GM19025 (cell line): Measurements from ENCODE around the gene PLEKHM1.
A peak's percentile ranks its signal among the peaks of the same experiment; 100 is the strongest.
"Not testable (repeated sequence)": the region's sequence is repeated elsewhere in the genome, so short reads cannot be mapped to it uniquely, and the experiment has no call there.

Experiments
- ATAC-seq: cut with Tn5 transposase; IDR thresholded peaks from one replicate; pipeline ENCODE4 v1.9.1; 2021; ENCODE audit warnings: mild to moderate bottlenecking, low read depth, moderate library complexity; ENCODE audit not compliant: unreplicated experiment

Gene PLEKHM1

GRCh38 chr17:45444301-45444700 lies 46.2 kb downstream of the PLEKHM1 start:
- not testable (repeated sequence) for ATAC-seq

GRCh38 chr17:45443371-45444260 lies 46.9 kb downstream of the PLEKHM1 start:
- ATAC-seq: not testable (repeated sequence)

GRCh38 chr17:45441526-45442310 lies 48.8 kb downstream of the PLEKHM1 start:
- no peak for ATAC-seq

- peak; percentile 63 for ATAC-seq
Measured at GRCh38 chr17:45440839-45441515, 49.5 kb downstream of the PLEKHM1 start.

GRCh38 chr17:45440161-45440778 lies 50.3 kb downstream of the PLEKHM1 start:
- no peak for ATAC-seq

GRCh38 chr17:45438931-45439610 lies 51.5 kb downstream of the PLEKHM1 start:
- no peak for ATAC-seq

- ATAC-seq: no peak
Measured at GRCh38 chr17:45437465-45438283, 52.8 kb downstream of the PLEKHM1 start.

GRCh38 chr17:45436625-45437464 lies 53.7 kb downstream of the PLEKHM1 start:
- no peak for ATAC-seq

GRCh38 chr17:45436161-45436560 lies 54.4 kb downstream of the PLEKHM1 start:
- ATAC-seq: no peak

- no peak for ATAC-seq
Measured at GRCh38 chr17:45435481-45435880, 55.0 kb downstream of the PLEKHM1 start.

- ATAC-seq: no peak
Measured at GRCh38 chr17:45433159-45433535, 57.4 kb downstream of the PLEKHM1 start.

GRCh38 chr17:45432405-45433158 lies 57.9 kb downstream of the PLEKHM1 start, which contains the start of gene ARHGAP27:
TSS of gene ARHGAP27 (minus strand) at chr17:45432870. CDS start at chr17:45430279, 2,591 bp downstream.
- ATAC-seq: no peak

GRCh38 chr17:45431531-45432404 lies 58.8 kb downstream of the PLEKHM1 start:
- peak; percentile 54 for ATAC-seq

- ATAC-seq: peak; percentile 34
Measured at GRCh38 chr17:45430738-45431530, 59.6 kb downstream of the PLEKHM1 start.

- ATAC-seq: no peak
Measured at GRCh38 chr17:45430006-45430737, 60.3 kb downstream of the PLEKHM1 start.
